Measurements from ENCODE around the gene FPR1.

The FPR1 gene

GRCh38 chr19:51737389-51737788, 14.3 kb downstream of the FPR1 start:
- no peak for DNase-seq (ENCODE audit: low read depth)

- DNase-seq (ENCODE audit: low read depth), result peak; percentile 73
These were observed 15.8 kb downstream of the FPR1 start for GRCh38 chr19:51735759-51736449.

GRCh38 chr19:51733742-51734522, 17.7 kb downstream of the FPR1 start:
- no peak for DNase-seq (ENCODE audit: low read depth)

- DNase-seq (ENCODE audit: low read depth), result no peak
These were observed 21.9 kb downstream of the FPR1 start for GRCh38 chr19:51729781-51730180.

GRCh38 chr19:51727349-51727880, 24.3 kb downstream of the FPR1 start:
- DNase-seq (ENCODE audit: low read depth), result peak; percentile 71

- DNase-seq (ENCODE audit: low read depth), result peak; percentile 83
These were observed 25.6 kb downstream of the FPR1 start for GRCh38 chr19:51726049-51726448.

GRCh38 chr19:51724543-51724942, 27.1 kb downstream of the FPR1 start:
- no peak for DNase-seq (ENCODE audit: low read depth)

- DNase-seq (ENCODE audit: low read depth), result no peak
These were observed 29.2 kb downstream of the FPR1 start for GRCh38 chr19:51722492-51722891.

GRCh38 chr19:51721905-51722304, 29.8 kb downstream of the FPR1 start:
- no peak for DNase-seq (ENCODE audit: low read depth)

GRCh38 chr19:51719251-51719988, 32.3 kb downstream of the FPR1 start:
- no peak for DNase-seq (ENCODE audit: low read depth)

GRCh38 chr19:51716925-51717324, 34.8 kb downstream of the FPR1 start:
- DNase-seq (ENCODE audit: low read depth), result no peak

GRCh38 chr19:51715850-51716249, 35.8 kb downstream of the FPR1 start:
- no peak for DNase-seq (ENCODE audit: low read depth)

- DNase-seq (ENCODE audit: low read depth), result no peak
These were observed 36.8 kb downstream of the FPR1 start for GRCh38 chr19:51714848-51715247.

- DNase-seq (ENCODE audit: low read depth), result no peak
These were observed 38.1 kb downstream of the FPR1 start for GRCh38 chr19:51713319-51714285.

GRCh38 chr19:51712461-51713081, 39.1 kb downstream of the FPR1 start:
- no peak for DNase-seq (ENCODE audit: low read depth)

- DNase-seq (ENCODE audit: low read depth), result no peak
These were observed 40.0 kb downstream of the FPR1 start for GRCh38 chr19:51711702-51712101.

GRCh38 chr19:51710163-51710562, 41.5 kb downstream of the FPR1 start:
- DNase-seq (ENCODE audit: low read depth), result no peak

- no peak for DNase-seq (ENCODE audit: low read depth)
These were observed 42.1 kb downstream of the FPR1 start for GRCh38 chr19:51709575-51709974.

- DNase-seq (ENCODE audit: low read depth), result no peak
These were observed 42.9 kb downstream of the FPR1 start for GRCh38 chr19:51708811-51709210.

- DNase-seq (ENCODE audit: low read depth), result no peak
These were observed 44.8 kb downstream of the FPR1 start for GRCh38 chr19:51706885-51707284.

- no peak for DNase-seq (ENCODE audit: low read depth)
These were observed 45.4 kb downstream of the FPR1 start for GRCh38 chr19:51706296-51706695.

All from fibroblast of gingiva (primary cell).